Large intestine (tissue), 3 donors: ENCODE measurements around the gene MBD1. TPM values are rescaled to one million over a fixed set of nuclear protein-coding genes. Genes with fewer than 3 reads are reported as not detected.

Experiments
- DNase-seq, 2 donors: peaks; one replicate each; pipeline versions ENCODE4 v3.0.0 to v3.0.0-alpha.2; 2013
- H3K27ac ChIP-seq: one replicate; pipeline ENCODE4 v1.5.1; 2013; ENCODE audit warnings: low read length
- H3K27me3 ChIP-seq: 2 replicates; pipeline ENCODE4 v1.6.1; 2013; ENCODE audit warnings: low read length; ENCODE audit not compliant: control insufficient read depth, insufficient read depth
- H3K36me3 ChIP-seq: 2 replicates; pipeline ENCODE4 v1.6.1; 2013; ENCODE audit warnings: low read length; ENCODE audit not compliant: control insufficient read depth, insufficient read depth
- H3K4me1 ChIP-seq: one replicate; pipeline ENCODE4 v1.6.1; 2013; ENCODE audit warnings: low read length; ENCODE audit not compliant: control insufficient read depth, insufficient read depth
- H3K4me3 ChIP-seq: one replicate; pipeline ENCODE4 v1.5.1; 2013; ENCODE audit warnings: low read length
- H3K9me3 ChIP-seq: one replicate; pipeline ENCODE4 v1.6.1; 2013; ENCODE audit warnings: mild to moderate bottlenecking, low read depth, low read length, moderate library complexity; ENCODE audit not compliant: control insufficient read depth
- WGBS: methylation state at CpG from one replicate; pipeline ENCODE4 v1.1.5; 2013; ENCODE audit warnings: low lambda C conversion rate; ENCODE audit not compliant: insufficient coverage; 5-methylcytosine and 5-hydroxymethylcytosine counted together
- polyA plus RNA-seq: library from polyadenylated mRNA; unstranded; fragments of 120-200 nt; gene quantifications from one replicate; pipeline ENCODE4 v1.2.1, GENCODE V29; 2013

Gene MBD1
- polyA plus RNA-seq, 1 donor, result 71.0 TPM

- 80% methylated on average over 1 of the region's 15 CpGs for WGBS
- Histone ChIP-seq H3K36me3 (peaks cover 37% of the 10 kb centered on the region), H3K4me1 (peaks cover 14% of the 10 kb centered on the region), H3K9me3 (peaks cover 4% of the 10 kb centered on the region), H3K27me3 (no peaks in the 10 kb centered on the region), H3K4me3 (no peak overlapping the region), H3K27ac (no peak overlapping the region)
- no peak for DNase-seq
These were observed 3.0 kb upstream of the MBD1 start for GRCh38 chr18:50284255-50284885.

- WGBS, result 100% methylated on average over 3 of the region's 29 CpGs
- Histone ChIP-seq H3K4me1 (peaks cover 17% of the 10 kb centered on the region), H3K27ac (no peak overlapping the region), H3K36me3 (peaks cover 42% of the 10 kb centered on the region), H3K4me3 (no peak overlapping the region), H3K9me3 (peaks cover 4% of the 10 kb centered on the region), H3K27me3 (no peaks in the 10 kb centered on the region)
- no peak for DNase-seq
These were observed 2.3 kb upstream of the MBD1 start for GRCh38 chr18:50283469-50284209.

GRCh38 chr18:50282521-50283335 is 1.4 kb upstream of the MBD1 start:
- no peaks in the 10 kb centered on the region for H3K27me3 ChIP-seq
- H3K4me1 ChIP-seq, result peaks cover 17% of the 10 kb centered on the region
- no peak for DNase-seq
- H3K9me3 ChIP-seq, result peaks cover 4% of the 10 kb centered on the region
- peaks cover 46% of the 10 kb centered on the region for H3K36me3 ChIP-seq
- H3K27ac ChIP-seq, result no peak overlapping the region
- 93% methylated on average over 5 of the region's 42 CpGs for WGBS
- H3K4me3 ChIP-seq, result no peak overlapping the region

- Histone ChIP-seq H3K36me3 (peaks cover 48% of the 10 kb centered on the region), H3K9me3 (peaks cover 4% of the 10 kb centered on the region), H3K4me1 (peaks cover 17% of the 10 kb centered on the region), H3K27me3 (no peaks in the 10 kb centered on the region), H3K27ac (peak overlapping the region; percentile 97), H3K4me3 (peak overlapping the region; percentile 98)
- no peak for DNase-seq
- WGBS, result 100% methylated on average over 2 of the region's 35 CpGs
These were observed 723 bp upstream of the MBD1 start for GRCh38 chr18:50281972-50282520.

- 0% methylated on average over 8 of the region's 16 CpGs for WGBS
These were observed 522 bp downstream of the MBD1 start for GRCh38 chr18:50280707-50281294.

GRCh38 chr18:50279752-50280151 is 1.6 kb downstream of the MBD1 start:
- H3K27ac ChIP-seq, result no peak overlapping the region
- no peak for DNase-seq
- peaks cover 4% of the 10 kb centered on the region for H3K9me3 ChIP-seq
- H3K27me3 ChIP-seq, result no peaks in the 10 kb centered on the region
- no peak overlapping the region for H3K4me3 ChIP-seq
- H3K4me1 ChIP-seq, result peaks cover 17% of the 10 kb centered on the region
- WGBS, result no CpG with 5 or more reads among the region's 7 CpGs
- H3K36me3 ChIP-seq, result peaks cover 59% of the 10 kb centered on the region

More at GRCh38 chr18:50280707-50281294, 522 bp downstream of the MBD1 start:
- Histone ChIP-seq H3K36me3 (peaks cover 58% of the 10 kb centered on the region), H3K9me3 (peaks cover 4% of the 10 kb centered on the region), H3K4me3 (peak overlapping the region; percentile 98), H3K27me3 (no peaks in the 10 kb centered on the region), H3K27ac (peak overlapping the region; percentile 97), H3K4me1 (peaks cover 17% of the 10 kb centered on the region)
- DNase-seq, result no peak

GRCh38 chr18:50277942-50278341 is 3.4 kb downstream of the MBD1 start:
- Histone ChIP-seq H3K4me1 (peaks cover 17% of the 10 kb centered on the region), H3K27ac (no peak overlapping the region), H3K27me3 (no peaks in the 10 kb centered on the region), H3K9me3 (peaks cover 4% of the 10 kb centered on the region), H3K36me3 (peaks cover 60% of the 10 kb centered on the region), H3K4me3 (no peak overlapping the region)
- no peak for DNase-seq
- WGBS, result 93% methylated on average over 3 of the region's 6 CpGs

GRCh38 chr18:50276452-50276851 is 4.9 kb downstream of the MBD1 start:
- H3K36me3 ChIP-seq, result peaks cover 66% of the 10 kb centered on the region

GRCh38 chr18:50275503-50276036 is 5.8 kb downstream of the MBD1 start:
- Histone ChIP-seq H3K9me3 (no peaks in the 10 kb centered on the region), H3K27ac (no peak overlapping the region), H3K4me3 (no peak overlapping the region), H3K36me3 (peaks cover 75% of the 10 kb centered on the region), H3K4me1 (peaks cover 12% of the 10 kb centered on the region), H3K27me3 (no peaks in the 10 kb centered on the region)
- DNase-seq, result no peak
- no CpG with 5 or more reads among the region's 19 CpGs for WGBS

More at GRCh38 chr18:50276452-50276851, 4.9 kb downstream of the MBD1 start:
- Histone ChIP-seq H3K4me3 (no peak overlapping the region), H3K27ac (no peak overlapping the region), H3K9me3 (no peaks in the 10 kb centered on the region), H3K4me1 (peaks cover 12% of the 10 kb centered on the region), H3K27me3 (no peaks in the 10 kb centered on the region)
- no peak for DNase-seq
- no CpG with 5 or more reads among the region's 4 CpGs for WGBS
